Measurements from ENCODE around the gene S100A6. TPM values are rescaled to one million over a fixed set of nuclear protein-coding genes. Genes with fewer than 3 reads are reported as not detected.

S100A6 gene
- total RNA-seq, 1 donor from 2014 or later, result 1,046 TPM

GRCh38 chr1:153567621-153568366 lies 32.0 kb upstream of the S100A6 start:
- intact Hi-C loops (cut with DNase I), result loop anchor here (5.0 kb wide), 1 partner anchor 35 kb away; no protein-coding TSS in a partner anchor
- Histone ChIP-seq H3K4me3 (no peak overlapping the region), H3K27me3 (no peaks in the 10 kb centered on the region), H3K36me3 (no peaks in the 10 kb centered on the region), H3K27ac (peak overlapping the region; percentile 95), H3K4me1 (peaks cover 50% of the 10 kb centered on the region), H3K9me3 (no peaks in the 10 kb centered on the region)
- ATAC-seq (no peak), DNase-seq (peak; percentile 57)
- TF ChIP-seq CTCF (IDR thresholded peaks at IDR 0.05), result no peak

- H3K9me3 ChIP-seq, result no peaks in the 10 kb centered on the region
- H3K27ac ChIP-seq, result peak overlapping the region; percentile 95
- H3K4me1 ChIP-seq, result peaks cover 40% of the 10 kb centered on the region
- no peaks in the 10 kb centered on the region for H3K36me3 ChIP-seq
- DNase-seq (peak; percentile 97), ATAC-seq (peak; percentile 94)
- H3K4me3 ChIP-seq, result no peak overlapping the region
- no peak for TF ChIP-seq CTCF (IDR thresholded peaks at IDR 0.05)
- intact Hi-C loops (cut with DNase I), result loop anchor here (5.0 kb wide), 1 partner anchor 34 kb away; no protein-coding TSS in a partner anchor
- H3K27me3 ChIP-seq, result no peaks in the 10 kb centered on the region
Observed at GRCh38 chr1:153566414-153567371, 30.9 kb upstream of the S100A6 start.

- Histone ChIP-seq H3K4me1 (peaks cover 40% of the 10 kb centered on the region), H3K36me3 (no peaks in the 10 kb centered on the region), H3K4me3 (no peak within 1 kb of the TSS), H3K27me3 (no peaks in the 10 kb centered on the region), H3K9me3 (no peaks in the 10 kb centered on the region), H3K27ac (peak within 1 kb of the TSS; percentile 95)
- DNase-seq, result peak; percentile 83
- TF ChIP-seq CTCF (IDR thresholded peaks at IDR 0.05), result no peak
- intact Hi-C loops (cut with DNase I), result loop anchor here (5.0 kb wide), 1 partner anchor 33 kb away; no protein-coding TSS in a partner anchor
- ATAC-seq, result peak; percentile 56
Observed at GRCh38 chr1:153565529-153566374, 30.0 kb upstream of the S100A6 start, which contains the start of gene S100A2. TSS of gene S100A2 (minus strand) at chr1:153565844. CDS start at chr1:153563877, 1,967 bp downstream.

GRCh38 chr1:153563991-153564390 lies 28.2 kb upstream of the S100A6 start:
- no peak for ATAC-seq
- intact Hi-C loops (cut with DNase I), result no loop called here
- peaks cover 40% of the 10 kb centered on the region for H3K4me1 ChIP-seq

More at GRCh38 chr1:153563991-153564390, 28.2 kb upstream of the S100A6 start:
- no peaks in the 10 kb centered on the region for H3K9me3 ChIP-seq
- no peaks in the 10 kb centered on the region for H3K36me3 ChIP-seq
- TF ChIP-seq CTCF (IDR thresholded peaks at IDR 0.05), result no peak
- no peaks in the 10 kb centered on the region for H3K27me3 ChIP-seq
- H3K4me3 ChIP-seq, result no peak overlapping the region
- peak; percentile 55 for DNase-seq
- H3K27ac ChIP-seq, result no peak overlapping the region
